ENCODE results near the gene PRKAA2. TPM values are rescaled to one million over a fixed set of nuclear protein-coding genes. Genes with fewer than 3 reads are reported as not detected.

PRKAA2 gene
- polyA plus RNA-seq, 3 donors: not detected

- Mint-ChIP-seq H3K27ac (no peak overlapping the region), H3K27me3 (ENCODE audit: low read depth in 3 of 3) (peaks cover 0 to 6% (median 3%) of the 10 kb centered on the region in 3 donors), H3K4me1 (no peaks in the 10 kb centered on the region), H3K9me3 (no peaks in the 10 kb centered on the region), H3K36me3 (no peaks in the 10 kb centered on the region), H3K4me3 (no peak overlapping the region)
- no peak overlapping the region for H3K27ac ChIP-seq (ENCODE audit: low read depth in 1 of 2, low read length in 2 of 2)
- H3K36me3 ChIP-seq (replicated peaks in 1 of 2; ENCODE audit: control insufficient read depth in 1 of 2, insufficient read depth in 2 of 2, low read length in 2 of 2): no peaks in the 10 kb centered on the region
- TF ChIP-seq, protein P1, sequence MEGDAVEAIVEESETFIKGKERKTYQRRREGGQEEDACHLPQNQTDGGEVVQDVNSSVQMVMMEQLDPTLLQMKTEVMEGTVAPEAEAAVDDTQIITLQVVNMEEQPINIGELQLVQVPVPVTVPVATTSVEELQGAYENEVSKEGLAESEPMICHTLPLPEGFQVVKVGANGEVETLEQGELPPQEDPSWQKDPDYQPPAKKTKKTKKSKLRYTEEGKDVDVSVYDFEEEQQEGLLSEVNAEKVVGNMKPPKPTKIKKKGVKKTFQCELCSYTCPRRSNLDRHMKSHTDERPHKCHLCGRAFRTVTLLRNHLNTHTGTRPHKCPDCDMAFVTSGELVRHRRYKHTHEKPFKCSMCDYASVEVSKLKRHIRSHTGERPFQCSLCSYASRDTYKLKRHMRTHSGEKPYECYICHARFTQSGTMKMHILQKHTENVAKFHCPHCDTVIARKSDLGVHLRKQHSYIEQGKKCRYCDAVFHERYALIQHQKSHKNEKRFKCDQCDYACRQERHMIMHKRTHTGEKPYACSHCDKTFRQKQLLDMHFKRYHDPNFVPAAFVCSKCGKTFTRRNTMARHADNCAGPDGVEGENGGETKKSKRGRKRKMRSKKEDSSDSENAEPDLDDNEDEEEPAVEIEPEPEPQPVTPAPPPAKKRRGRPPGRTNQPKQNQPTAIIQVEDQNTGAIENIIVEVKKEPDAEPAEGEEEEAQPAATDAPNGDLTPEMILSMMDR (IDR thresholded peaks at IDR 0.05): no peak
- H3K4me3 ChIP-seq (replicated peaks in 1 of 3; ENCODE audit: low read depth in 2 of 3, low read length in 3 of 3): no peak overlapping the region
- WGBS (ENCODE audit: insufficient coverage): no CpG with 5 or more reads among the region's 1 CpG
- no peaks in the 10 kb centered on the region for H3K4me1 ChIP-seq (ENCODE audit: control insufficient read depth in 1 of 2, insufficient read depth in 2 of 2, low read length in 2 of 2)
- no peak overlapping the region for H2AFZ ChIP-seq (ENCODE audit: insufficient read depth, low read depth, low read length, poor library complexity, severe bottlenecking)
- no peaks in the 10 kb centered on the region for H4K20me1 ChIP-seq (ENCODE audit: insufficient read depth, low read length)
- intact Hi-C loops (cut with micrococcal nuclease): no loop called here
- no peak overlapping the region for H3K9ac ChIP-seq (ENCODE audit: insufficient read depth, low read length, poor library complexity, severe bottlenecking)
- no peak overlapping the region for H3K4me2 ChIP-seq (replicated peaks; ENCODE audit: extremely low read depth, low read length, poor library complexity, severe bottlenecking)
- H3K9me3 ChIP-seq (replicated peaks in 1 of 2; ENCODE audit: control insufficient read depth in 1 of 2, insufficient read depth in 1 of 2, low read length in 2 of 2): no peaks in the 10 kb centered on the region
- DNase-seq: no peak
- no peaks in the 10 kb centered on the region for H3K79me2 ChIP-seq (ENCODE audit: insufficient read depth, low read length)
- H3K27me3 ChIP-seq (ENCODE audit: control insufficient read depth in 2 of 2, insufficient read depth in 2 of 2, low read length in 2 of 2): no peaks in the 10 kb centered on the region
Observed at GRCh38 chr1:56754708-56755479, 109.8 kb downstream of the PRKAA2 start.

GRCh38 chr1:56755911-56756310 is 110.8 kb downstream of the PRKAA2 start:
- Histone ChIP-seq H3K4me3 (replicated peaks in 1 of 3; ENCODE audit: low read depth in 2 of 3, low read length in 3 of 3) (no peak overlapping the region), H3K4me1 (ENCODE audit: control insufficient read depth in 1 of 2, insufficient read depth in 2 of 2, low read length in 2 of 2) (no peaks in the 10 kb centered on the region), H3K27ac (ENCODE audit: low read depth in 1 of 2, low read length in 2 of 2) (no peak overlapping the region), H3K9ac (ENCODE audit: insufficient read depth, low read length, poor library complexity, severe bottlenecking) (no peak overlapping the region), H2AFZ (ENCODE audit: insufficient read depth, low read depth, low read length, poor library complexity, severe bottlenecking) (no peak overlapping the region), H3K4me2 (replicated peaks; ENCODE audit: extremely low read depth, low read length, poor library complexity, severe bottlenecking) (no peak overlapping the region), H3K79me2 (ENCODE audit: insufficient read depth, low read length) (no peaks in the 10 kb centered on the region), H3K36me3 (replicated peaks in 1 of 2; ENCODE audit: control insufficient read depth in 1 of 2, insufficient read depth in 2 of 2, low read length in 2 of 2) (no peaks in the 10 kb centered on the region), H4K20me1 (ENCODE audit: insufficient read depth, low read length) (no peaks in the 10 kb centered on the region), H3K27me3 (ENCODE audit: control insufficient read depth in 2 of 2, insufficient read depth in 2 of 2, low read length in 2 of 2) (no peaks in the 10 kb centered on the region), H3K9me3 (replicated peaks in 1 of 2; ENCODE audit: control insufficient read depth in 1 of 2, insufficient read depth in 1 of 2, low read length in 2 of 2) (no peaks in the 10 kb centered on the region)
- Mint-ChIP-seq H3K9me3 (no peaks in the 10 kb centered on the region), H3K4me3 (no peak overlapping the region), H3K36me3 (no peaks in the 10 kb centered on the region), H3K27ac (no peak overlapping the region), H3K4me1 (no peaks in the 10 kb centered on the region), H3K27me3 (ENCODE audit: low read depth in 3 of 3) (peaks cover 0 to 6% (median 6%) of the 10 kb centered on the region in 3 donors)
- no peak for DNase-seq
- intact Hi-C loops (cut with micrococcal nuclease): no loop called here
- TF ChIP-seq, protein P1 (IDR thresholded peaks at IDR 0.05): no peak
- no CpG with 5 or more reads among the region's 2 CpGs for WGBS (ENCODE audit: insufficient coverage)
